ENCODE data around the gene SHANK3.

SHANK3 gene

DNA sequence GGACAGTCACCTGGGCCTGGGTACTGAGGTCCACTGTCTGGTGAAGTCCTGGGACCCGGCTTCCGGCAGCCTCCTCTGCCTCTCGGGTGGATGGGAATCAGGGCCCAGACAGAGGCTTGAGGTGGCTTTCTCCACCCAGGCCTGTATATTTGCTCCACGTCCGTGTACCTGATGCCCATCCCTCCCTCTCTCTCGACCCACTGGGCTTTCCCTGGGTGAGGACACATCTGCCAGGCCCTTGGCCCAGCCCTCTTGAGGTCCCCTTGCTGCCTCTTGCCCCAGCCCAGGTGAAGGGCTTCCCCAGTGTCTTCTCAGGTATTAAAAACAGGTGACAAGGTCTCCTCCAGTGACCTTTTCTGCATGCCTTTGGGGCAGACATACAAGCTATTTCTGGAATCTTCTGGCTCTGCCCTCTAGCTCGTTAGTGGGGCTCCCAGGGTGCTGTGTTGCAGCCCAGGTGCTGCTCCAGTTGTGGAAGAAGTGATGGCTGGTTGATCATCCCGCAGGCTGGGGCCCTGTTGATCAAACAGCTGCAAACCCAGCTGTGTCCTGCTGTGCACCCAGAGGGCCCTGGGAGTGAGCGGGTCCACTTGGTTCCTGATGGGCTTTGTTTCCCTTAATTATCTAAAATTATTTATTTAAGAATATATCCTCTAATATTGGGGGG, 39.9 kb downstream of the SHANK3 start:
- no peak for DNase-seq (ENCODE audit: low spot score)

DNA sequence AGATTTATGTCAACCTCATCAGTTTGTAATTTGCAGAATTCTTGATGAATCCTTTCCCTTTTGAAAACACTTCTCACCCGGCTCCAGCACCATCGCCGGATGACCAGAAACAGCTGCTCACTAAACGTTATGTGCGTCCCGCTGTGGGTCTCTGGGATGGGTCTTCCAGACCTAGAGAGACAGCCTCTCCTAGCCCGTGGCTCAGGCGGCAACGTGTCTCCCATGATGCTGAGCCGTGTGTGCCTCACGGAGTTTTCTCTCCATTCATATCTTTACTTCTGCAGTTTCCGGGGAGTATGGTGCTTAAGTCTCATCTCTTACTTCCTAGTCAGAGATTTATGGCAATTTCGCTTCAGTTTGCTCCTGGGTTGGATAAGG, 40.4 kb downstream of the SHANK3 start:
- no peak for DNase-seq (ENCODE audit: low spot score)

DNA sequence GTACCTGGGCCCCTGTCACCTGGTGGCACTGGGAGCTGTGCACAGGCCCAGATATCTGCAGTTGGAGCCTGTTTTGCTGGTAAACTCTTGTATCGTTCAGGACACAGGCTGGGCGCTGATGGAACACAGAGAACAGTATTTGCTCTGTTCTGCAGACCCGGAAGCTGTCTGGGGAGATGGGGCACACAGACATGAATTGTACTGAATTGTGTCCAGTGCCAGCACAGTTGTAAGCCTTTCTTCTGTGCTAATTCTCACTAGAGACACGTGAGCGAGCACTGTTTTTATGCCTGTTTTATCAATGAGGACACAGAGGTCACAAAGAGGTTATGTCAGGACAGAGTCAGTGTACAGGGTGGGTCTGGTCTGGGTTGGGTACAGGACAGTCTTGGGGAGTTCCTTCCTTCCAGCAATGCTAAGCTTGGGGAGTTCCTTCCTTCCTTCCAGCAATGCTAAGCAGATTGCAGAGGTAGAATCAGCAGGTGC, 41.0 kb downstream of the SHANK3 start:
- no peak for DNase-seq (ENCODE audit: low spot score)

DNA sequence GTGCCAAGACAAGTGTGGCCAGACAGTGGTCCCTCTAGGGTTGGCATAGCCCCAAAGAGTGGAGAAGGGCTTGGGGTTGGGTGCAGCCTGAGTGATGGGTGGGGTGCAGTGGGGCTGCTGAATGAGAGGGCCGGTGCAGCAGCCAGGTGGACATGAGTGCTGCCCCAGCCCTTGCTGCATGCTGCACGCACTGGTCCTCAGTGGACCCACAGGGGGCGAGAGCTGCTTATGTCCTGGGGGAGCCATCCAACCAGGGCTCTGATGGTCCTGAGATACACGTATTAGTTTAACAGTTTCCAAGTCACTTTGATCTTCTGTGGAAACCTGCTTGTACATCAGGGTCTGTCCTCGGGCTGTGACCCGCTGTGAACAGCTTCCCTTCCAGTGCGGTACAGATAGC, 41.5 kb downstream of the SHANK3 start:
- no peak for DNase-seq (ENCODE audit: low spot score)

DNA sequence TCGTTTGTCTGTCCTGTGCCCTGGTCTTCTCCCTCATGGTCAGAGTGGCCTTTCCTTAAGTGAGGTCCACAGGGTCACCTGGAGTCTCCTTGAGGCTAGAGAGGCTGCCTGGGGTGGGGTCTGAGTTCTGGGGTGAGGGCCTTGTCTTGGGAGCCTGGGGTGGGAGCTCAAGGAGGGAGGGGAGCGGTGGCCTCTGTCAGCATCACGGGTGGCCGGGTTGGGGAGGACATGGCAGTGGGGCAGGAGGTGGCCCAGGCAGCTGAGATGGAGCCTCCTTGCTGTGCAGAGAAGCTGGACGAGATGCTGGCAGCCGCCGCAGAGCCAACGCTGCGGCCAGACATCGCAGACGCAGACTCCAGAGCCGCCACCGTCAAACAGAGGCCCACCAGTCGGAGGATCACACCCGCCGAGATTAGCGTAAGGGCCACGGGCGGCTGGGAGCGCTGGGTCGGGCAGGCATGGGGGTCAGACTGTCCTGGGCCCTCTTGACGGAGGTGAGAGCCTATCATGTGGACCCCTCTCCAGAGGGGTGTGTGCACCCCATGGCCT, 42.1 kb downstream of the SHANK3 start:
- DNase-seq (ENCODE audit: low spot score) = no peak

DNA sequence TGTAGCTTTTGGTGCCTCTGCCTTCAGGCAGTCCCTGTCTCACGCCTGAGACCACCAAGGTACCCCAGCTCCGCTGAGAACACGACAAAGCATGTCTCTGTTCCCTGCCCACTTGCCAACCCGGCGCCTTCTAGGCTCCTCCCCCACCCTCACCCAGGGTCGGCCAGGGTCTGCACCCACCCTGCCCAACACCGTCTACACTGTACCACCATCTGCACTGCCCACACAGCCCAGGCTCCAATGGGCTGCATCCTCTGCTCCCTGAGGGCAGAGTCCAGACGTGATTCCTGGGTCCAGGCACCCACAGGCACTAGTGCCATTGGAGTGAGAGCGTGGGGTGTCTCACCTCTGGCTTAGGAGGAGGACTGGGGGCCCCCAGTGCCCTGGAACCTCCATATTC, 42.6 kb downstream of the SHANK3 start:
- DNase-seq (ENCODE audit: low spot score) = no peak

DNA sequence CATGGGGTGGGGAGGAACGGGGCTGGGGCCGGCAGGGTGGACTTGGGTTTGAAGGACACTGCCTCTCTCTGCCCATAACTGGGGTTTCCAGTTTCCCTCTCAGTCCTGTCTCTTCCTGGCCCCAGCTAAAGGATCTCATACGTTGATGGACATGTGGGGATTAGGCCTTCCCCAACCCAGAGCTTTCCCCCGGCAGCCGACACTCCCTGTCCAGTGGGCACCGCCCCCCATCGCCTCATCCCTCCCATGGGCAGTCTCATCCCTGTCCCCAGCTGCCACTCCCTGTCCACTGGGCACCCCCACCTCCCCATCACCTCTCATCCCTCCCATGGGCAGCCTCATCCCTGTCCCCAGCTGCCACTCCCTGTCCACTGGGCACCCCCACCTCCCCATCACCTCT, 43.2 kb downstream of the SHANK3 start:
- no peak for DNase-seq (ENCODE audit: low spot score)

DNA sequence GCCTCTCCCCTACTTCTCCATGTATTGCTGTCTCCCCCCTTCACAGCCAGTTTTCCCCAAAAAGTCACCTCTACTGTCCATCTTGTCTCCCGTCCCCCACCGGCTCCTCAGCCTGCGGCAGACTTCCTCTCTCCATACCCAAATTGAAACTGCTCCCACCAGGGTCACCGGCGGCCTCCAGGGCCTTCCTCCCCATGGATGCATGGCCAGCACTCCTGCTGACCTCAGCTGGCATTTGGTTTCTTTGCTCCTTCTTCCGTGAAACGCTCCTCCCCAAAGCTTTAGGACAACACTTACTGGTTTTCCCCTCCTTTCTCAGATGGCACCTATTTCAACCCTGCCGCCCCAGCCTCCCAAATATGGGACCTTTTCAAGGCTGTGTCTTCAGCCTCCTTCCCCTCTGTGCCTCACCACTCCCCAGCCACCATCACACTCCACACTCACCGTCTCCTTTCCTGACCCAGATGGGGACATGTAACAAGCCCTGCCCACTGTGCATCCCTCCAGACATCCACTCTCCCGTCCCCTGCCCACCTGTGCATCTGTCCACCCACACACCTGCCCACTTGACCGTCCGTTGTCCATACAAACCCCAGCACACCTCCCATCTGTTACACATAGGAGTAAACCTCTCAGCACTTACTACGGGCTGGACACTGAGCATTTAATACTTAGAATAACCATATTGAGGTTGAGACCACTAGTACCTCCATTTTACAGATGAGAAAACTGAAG, 43.8 kb downstream of the SHANK3 start:
- DNase-seq (ENCODE audit: low spot score) = no peak

DNA sequence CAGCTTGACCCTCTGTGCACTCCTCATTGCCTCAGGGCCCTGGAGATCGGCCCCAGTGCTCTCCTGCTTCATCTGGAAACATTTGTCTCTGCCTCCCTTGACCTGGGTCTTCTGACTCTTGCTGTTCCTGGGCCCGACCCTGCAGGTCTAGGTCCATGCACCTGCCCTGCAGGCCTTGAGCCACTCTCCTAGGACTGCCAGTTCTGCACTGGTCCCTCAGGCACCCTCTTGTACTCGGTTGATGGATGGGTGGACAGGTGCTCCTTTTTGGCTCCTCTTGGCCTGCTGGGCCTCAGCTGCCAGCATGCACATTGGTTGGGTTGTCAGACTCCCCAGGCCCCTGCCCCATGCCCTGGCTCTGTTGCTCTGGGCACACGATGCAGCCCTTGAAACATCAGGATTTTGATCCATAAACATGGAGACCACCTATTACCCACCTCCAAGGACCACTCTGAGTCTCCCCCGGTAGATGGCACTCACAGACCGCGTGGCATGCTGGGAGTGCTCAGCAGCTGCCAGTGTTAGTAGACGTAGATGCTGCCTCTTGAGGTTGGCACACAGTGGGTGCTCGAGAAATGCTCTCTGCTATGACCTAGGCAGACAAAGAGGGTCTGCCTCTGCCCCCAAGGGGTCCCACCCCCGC, 45.2 kb downstream of the SHANK3 start:
- DNase-seq (ENCODE audit: low spot score) = no peak

DNA sequence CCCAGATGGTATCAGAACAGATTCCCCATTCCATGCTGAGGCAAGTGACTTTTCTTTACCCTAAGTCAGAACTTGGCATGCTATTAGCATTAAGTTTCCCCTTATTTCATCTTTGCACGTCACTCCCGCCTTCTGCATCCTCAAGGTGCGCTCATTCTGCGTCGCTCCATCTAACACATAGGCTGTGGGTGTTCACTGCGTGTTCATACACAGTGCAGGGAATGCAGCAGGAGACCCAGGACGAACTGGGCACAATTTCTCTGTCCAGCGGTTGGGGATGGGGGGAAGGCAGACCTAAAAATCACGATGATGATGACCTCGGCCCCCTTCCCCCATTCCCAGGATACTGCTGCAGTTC, 45.7 kb downstream of the SHANK3 start:
- no peak for DNase-seq (ENCODE audit: low spot score)

DNA sequence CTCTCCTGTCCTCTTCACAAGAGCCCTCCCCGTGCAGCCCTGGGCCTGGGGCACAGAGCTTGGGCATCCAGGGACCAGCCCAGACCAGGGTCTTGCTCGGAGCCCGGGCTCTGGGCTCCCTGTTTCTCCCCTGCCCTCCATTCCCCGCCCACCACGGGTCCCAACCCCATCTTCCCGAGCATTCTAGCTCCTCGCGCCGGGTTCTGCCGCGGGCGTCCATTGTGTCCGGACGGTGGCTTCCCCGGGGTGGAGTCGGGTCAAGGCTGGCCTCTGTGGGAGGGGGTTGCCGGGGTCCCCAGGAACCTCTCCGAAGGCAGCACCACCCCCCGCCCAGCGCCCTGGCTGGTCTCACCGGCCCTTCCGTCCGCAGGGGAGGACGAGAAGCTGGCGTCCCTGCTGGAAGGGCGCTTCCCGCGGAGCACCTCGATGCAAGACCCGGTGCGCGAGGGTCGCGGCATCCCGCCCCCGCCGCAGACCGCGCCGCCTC, 47.2 kb downstream of the SHANK3 start:
- no peak for DNase-seq (ENCODE audit: low spot score)

DNA sequence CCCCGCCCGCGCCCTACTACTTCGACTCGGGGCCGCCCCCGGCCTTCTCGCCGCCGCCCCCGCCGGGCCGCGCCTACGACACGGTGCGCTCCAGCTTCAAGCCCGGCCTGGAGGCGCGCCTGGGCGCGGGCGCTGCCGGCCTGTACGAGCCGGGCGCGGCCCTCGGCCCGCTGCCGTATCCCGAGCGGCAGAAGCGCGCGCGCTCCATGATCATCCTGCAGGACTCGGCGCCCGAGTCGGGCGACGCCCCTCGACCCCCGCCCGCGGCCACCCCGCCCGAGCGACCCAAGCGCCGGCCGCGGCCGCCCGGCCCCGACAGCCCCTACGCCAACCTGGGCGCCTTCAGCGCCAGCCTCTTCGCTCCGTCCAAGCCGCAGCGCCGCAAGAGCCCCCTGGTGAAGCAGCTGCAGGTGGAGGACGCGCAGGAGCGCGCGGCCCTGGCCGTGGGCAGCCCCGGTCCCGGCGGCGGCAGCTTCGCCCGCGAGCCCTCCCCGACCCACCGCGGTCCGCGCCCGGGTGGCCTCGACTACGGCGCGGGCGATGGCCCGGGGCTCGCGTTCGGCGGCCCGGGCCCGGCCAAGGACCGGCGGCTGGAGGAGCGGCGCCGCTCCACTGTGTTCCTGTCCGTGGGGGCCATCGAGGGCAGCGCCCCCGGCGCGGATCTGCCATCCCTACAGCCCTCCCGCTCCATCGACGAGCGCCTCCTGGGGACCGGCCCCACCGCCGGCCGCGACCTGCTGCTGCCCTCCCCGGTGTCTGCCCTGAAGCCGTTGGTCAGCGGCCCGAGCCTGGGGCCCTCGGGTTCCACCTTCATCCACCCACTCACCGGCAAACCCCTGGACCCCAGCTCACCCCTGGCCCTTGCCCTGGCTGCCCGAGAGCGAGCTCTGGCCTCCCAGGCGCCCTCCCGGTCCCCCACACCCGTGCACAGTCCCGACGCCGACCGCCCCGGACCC, 48.0 kb downstream of the SHANK3 start:
- DNase-seq (ENCODE audit: low spot score) = peak; percentile 55

DNA sequence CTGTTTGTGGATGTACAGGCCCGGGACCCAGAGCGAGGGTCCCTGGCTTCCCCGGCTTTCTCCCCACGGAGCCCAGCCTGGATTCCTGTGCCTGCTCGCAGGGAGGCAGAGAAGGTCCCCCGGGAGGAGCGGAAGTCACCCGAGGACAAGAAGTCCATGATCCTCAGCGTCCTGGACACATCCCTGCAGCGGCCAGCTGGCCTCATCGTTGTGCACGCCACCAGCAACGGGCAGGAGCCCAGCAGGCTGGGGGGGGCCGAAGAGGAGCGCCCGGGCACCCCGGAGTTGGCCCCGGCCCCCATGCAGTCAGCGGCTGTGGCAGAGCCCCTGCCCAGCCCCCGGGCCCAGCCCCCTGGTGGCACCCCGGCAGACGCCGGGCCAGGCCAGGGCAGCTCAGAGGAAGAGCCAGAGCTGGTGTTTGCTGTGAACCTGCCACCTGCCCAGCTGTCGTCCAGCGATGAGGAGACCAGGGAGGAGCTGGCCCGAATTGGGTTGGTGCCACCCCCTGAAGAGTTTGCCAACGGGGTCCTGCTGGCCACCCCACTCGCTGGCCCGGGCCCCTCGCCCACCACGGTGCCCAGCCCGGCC, 48.7 kb downstream of the SHANK3 start:
- DNase-seq (ENCODE audit: low spot score) = no peak

DNA sequence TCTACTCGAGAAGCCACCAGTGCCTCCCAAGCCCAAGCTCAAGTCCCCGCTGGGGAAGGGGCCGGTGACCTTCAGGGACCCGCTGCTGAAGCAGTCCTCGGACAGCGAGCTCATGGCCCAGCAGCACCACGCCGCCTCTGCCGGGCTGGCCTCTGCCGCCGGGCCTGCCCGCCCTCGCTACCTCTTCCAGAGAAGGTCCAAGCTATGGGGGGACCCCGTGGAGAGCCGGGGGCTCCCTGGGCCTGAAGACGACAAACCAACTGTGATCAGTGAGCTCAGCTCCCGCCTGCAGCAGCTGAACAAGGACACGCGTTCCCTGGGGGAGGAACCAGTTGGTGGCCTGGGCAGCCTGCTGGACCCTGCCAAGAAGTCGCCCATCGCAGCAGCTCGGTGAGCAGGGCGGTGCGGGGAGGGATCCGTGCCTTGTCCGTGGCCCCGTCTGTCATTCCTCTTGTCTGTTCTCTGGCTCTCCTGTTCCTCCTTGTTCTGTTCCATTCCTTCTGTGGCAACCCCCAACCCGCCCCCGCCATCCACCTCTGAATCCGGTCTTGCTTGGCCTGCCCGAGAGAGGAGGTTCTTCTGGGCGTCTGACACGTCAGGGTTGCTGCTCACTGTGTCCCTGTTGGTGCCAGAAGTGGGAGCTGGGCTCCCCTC, 49.6 kb downstream of the SHANK3 start:
- DNase-seq (ENCODE audit: low spot score) = no peak

Data from AG20443 (cell line).